WTC11 (cell line): Measurements from ENCODE around the gene THUMPD1.

Experiments used
- CBFB ChIP-seq: sonication (generic); formaldehyde crosslinking; IDR thresholded peaks from 2 replicates; pipeline ENCODE4 v1.8.1; 2022; ENCODE audit warnings: mild to moderate bottlenecking, low read depth, missing genetic modification reagents
- MAX ChIP-seq: sonication (generic); formaldehyde crosslinking; IDR thresholded peaks from 2 replicates; pipeline ENCODE4 v1.8.0; 2022; ENCODE audit warnings: mild to moderate bottlenecking, missing genetic modification reagents
- TF ChIP-seq, protein P1 (sequence below): fragments of 200-600 bp; IDR thresholded peaks from 2 replicates; pipeline ENCODE4 v1.8.0; 2022; ENCODE audit warnings: antibody characterized with exemption

- TF ChIP-seq, protein P1, sequence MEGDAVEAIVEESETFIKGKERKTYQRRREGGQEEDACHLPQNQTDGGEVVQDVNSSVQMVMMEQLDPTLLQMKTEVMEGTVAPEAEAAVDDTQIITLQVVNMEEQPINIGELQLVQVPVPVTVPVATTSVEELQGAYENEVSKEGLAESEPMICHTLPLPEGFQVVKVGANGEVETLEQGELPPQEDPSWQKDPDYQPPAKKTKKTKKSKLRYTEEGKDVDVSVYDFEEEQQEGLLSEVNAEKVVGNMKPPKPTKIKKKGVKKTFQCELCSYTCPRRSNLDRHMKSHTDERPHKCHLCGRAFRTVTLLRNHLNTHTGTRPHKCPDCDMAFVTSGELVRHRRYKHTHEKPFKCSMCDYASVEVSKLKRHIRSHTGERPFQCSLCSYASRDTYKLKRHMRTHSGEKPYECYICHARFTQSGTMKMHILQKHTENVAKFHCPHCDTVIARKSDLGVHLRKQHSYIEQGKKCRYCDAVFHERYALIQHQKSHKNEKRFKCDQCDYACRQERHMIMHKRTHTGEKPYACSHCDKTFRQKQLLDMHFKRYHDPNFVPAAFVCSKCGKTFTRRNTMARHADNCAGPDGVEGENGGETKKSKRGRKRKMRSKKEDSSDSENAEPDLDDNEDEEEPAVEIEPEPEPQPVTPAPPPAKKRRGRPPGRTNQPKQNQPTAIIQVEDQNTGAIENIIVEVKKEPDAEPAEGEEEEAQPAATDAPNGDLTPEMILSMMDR = no peak
- TF ChIP-seq CBFB (CRISPR knock-in tag) (no peak), MAX (no peak)
Observed at GRCh38 chr16:20720251-20720650, 21.4 kb downstream of the THUMPD1 start.
